Measurements from ENCODE around the gene PPTC7. TPM values are rescaled to one million over a fixed set of nuclear protein-coding genes. Genes with fewer than 3 reads are reported as not detected.

Gene PPTC7
- total RNA-seq, 2 donors from 2014 or later: 11.2 to 21.8 TPM

DNA sequence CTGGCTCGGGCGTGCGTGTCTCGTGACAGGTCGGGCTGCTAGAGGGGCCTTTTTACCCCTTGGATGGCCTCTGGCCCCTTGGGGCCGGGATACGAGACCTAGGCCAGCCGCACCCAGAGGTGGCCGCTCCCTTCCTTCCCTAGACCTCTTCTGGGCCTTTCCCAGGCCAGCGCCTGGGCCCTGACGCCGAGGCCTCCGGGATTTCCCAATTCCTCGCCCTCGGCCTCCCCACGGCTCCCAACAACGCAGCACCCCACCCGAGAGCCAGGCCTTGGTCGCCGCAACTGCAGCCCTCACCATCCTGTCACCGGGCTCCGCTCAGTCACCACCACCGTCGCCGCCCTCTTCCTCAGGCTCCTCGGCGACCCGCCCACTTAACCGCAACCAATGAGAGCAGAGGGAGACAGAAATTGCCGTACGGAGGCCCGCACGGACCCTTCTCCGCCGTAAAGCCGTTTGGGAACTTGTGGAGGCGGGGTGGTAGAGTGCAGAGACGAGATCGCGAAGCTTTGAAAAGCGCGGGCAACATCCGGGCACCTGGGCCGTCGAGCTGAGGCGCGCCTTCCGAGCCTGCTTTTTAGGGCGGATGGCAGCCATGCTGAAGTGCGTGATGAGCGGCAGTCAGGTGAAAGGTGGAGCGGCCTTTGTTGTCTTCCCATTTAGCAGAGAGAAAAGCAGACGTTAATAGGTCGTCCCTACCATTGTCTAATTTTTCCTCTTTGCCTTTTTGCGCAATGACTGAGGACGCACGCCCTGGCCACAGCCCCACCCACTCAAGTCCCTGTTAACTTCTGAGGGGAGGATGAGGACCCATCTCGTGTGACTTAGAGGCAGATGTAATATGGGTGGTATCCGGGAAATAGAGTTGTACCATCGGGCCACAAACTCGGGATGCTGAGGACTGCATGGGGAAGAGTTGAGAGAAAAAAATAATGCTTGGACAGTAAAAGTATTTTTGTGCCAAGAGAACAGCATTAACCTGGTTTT is 81.1 kb downstream of the PPTC7 start, which contains the start of the genes RAD9B and VPS29:
Gene RAD9B, plus strand, starts transcription at position 580 of the 987 bp plus-strand sequence. Its CDS starts 7 bp downstream, at position 587.
Gene VPS29, minus strand, starts transcription at position 360 of the 987 bp plus-strand sequence. Its CDS starts 60 bp downstream, at position 300.
- no peaks in the 10 kb centered on the region for H3K27me3 ChIP-seq (replicated peaks; ENCODE audit: insufficient read depth)
- peak within 1 kb of the TSS; percentile 70 to 93 for H3K4me3 ChIP-seq
- H3K9me3 ChIP-seq: no peaks in the 10 kb centered on the region
- H3K4me1 ChIP-seq (replicated peaks): no peaks in the 10 kb centered on the region
- no peaks in the 10 kb centered on the region for H3K36me3 ChIP-seq
- intact Hi-C loops (cut with DNase I): loop anchor here (5.0 kb wide), 1 partner anchor 35 kb away; the partner anchor contains the start of genes FAM216A and GPN3
- TF ChIP-seq, protein P1, sequence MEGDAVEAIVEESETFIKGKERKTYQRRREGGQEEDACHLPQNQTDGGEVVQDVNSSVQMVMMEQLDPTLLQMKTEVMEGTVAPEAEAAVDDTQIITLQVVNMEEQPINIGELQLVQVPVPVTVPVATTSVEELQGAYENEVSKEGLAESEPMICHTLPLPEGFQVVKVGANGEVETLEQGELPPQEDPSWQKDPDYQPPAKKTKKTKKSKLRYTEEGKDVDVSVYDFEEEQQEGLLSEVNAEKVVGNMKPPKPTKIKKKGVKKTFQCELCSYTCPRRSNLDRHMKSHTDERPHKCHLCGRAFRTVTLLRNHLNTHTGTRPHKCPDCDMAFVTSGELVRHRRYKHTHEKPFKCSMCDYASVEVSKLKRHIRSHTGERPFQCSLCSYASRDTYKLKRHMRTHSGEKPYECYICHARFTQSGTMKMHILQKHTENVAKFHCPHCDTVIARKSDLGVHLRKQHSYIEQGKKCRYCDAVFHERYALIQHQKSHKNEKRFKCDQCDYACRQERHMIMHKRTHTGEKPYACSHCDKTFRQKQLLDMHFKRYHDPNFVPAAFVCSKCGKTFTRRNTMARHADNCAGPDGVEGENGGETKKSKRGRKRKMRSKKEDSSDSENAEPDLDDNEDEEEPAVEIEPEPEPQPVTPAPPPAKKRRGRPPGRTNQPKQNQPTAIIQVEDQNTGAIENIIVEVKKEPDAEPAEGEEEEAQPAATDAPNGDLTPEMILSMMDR (IDR thresholded peaks at IDR 0.05): peak in 2 of 4 experiments; percentile 11 to 21
- TF ChIP-seq POLR2AphosphoS5 (IDR thresholded peaks at IDR 0.05) (peak; percentile 100), POLR2A (IDR thresholded peaks at IDR 0.05) (peak; percentile 92)
- peak within 1 kb of the TSS; percentile 84 to 92 for H3K27ac ChIP-seq
- DNase-seq (ENCODE audit: low spot score): peak; percentile 97
- 7% methylated on average over 59 of the region's 61 CpGs for WGBS

DNA sequence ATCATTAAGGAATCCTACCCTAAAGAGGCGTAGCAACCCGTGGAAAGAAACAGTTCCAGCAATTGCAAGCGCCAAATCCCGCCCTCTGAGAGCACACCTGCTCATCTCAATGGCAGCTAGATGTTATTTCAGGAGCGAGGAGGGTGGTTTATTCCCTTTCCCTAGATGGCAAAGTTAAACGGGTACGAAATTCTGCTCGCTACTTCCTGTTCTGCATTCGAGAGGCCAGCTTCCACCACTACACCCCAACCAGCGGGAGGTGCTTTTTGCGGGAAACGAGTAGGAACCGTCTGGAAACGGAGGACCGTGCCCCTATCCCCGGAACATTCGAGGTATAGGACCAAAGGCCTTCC is 81.7 kb downstream of the PPTC7 start:
- Histone ChIP-seq H3K27ac (peak overlapping the region; percentile 84 to 92), H3K27me3 (replicated peaks; ENCODE audit: insufficient read depth) (no peaks in the 10 kb centered on the region), H3K4me1 (replicated peaks) (no peaks in the 10 kb centered on the region), H3K9me3 (no peaks in the 10 kb centered on the region), H3K4me3 (peak overlapping the region; percentile 70 to 93), H3K36me3 (no peaks in the 10 kb centered on the region)
- DNase-seq (ENCODE audit: low spot score): peak; percentile 49
- WGBS: under 1% methylated on average over 17 of the region's 17 CpGs
- TF ChIP-seq POLR2A (IDR thresholded peaks at IDR 0.05): no peak
- TF ChIP-seq, protein P1 (IDR thresholded peaks at IDR 0.05): no peak
- no peak for TF ChIP-seq POLR2AphosphoS5 (IDR thresholded peaks at IDR 0.05)
- intact Hi-C loops (cut with DNase I): loop anchor here (5.0 kb wide), 1 partner anchor 34 kb away; the partner anchor contains the start of genes FAM216A and GPN3

DNA sequence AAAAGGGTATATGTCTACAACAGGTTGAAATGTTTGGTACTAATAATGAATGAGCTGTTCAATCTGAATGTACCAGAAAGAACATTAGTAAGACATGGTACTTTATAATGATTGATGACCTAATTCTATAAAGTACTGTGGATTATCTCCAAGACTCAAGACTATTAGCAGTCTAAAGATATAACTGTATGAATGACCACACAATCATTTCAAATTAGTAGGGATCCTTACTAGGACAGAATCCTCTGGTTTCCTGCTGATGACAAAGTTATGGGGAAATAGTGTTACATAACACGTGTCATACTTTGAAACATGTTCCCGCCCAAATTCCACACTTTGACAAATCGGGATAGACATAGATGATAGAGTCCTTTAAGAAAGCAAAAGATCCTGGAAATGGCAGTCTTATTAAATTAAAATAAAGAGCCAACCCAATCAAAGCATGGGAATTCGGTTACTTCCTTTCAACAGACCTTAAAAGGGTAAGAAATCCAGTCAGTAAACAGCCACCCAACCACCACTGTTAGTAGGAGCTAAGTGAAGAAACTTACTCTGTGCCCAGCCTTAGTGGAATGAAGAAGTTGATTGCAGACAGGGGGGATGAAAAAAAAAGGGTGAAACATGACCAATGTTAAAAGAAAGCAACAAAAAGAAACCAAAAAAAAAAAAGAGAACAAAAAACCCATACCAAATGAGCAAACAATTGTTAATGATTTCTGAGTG is 84.0 kb downstream of the PPTC7 start:
- Histone ChIP-seq H3K4me1 (replicated peaks) (no peaks in the 10 kb centered on the region), H3K27me3 (replicated peaks; ENCODE audit: insufficient read depth) (no peaks in the 10 kb centered on the region), H3K4me3 (no peak overlapping the region), H3K27ac (no peak overlapping the region), H3K9me3 (no peaks in the 10 kb centered on the region), H3K36me3 (no peaks in the 10 kb centered on the region)
- TF ChIP-seq POLR2AphosphoS5 (IDR thresholded peaks at IDR 0.05): no peak
- TF ChIP-seq POLR2A (IDR thresholded peaks at IDR 0.05): no peak
- TF ChIP-seq, protein P1 (IDR thresholded peaks at IDR 0.05): no peak
- WGBS: 69% methylated on average over 4 of the region's 4 CpGs
- DNase-seq (ENCODE audit: low spot score): no peak
- intact Hi-C loops (cut with DNase I): no loop called here

Small RNA genes within 50 kb of the gene (small RNA-seq; reads per million reads assigned to genes)
- gene RF00278: 0 reads per million in 2 donors
- 0 reads per million in 2 donors for gene RN7SL387P

Other genes starting within 250 kb of the PPTC7 start
- 10 to 100 TPM; 60.2 to 65.8 TPM for gene ANAPC7, start 179.6 kb downstream of the PPTC7 start, total RNA-seq
- gene ARPC3, start 133.0 kb downstream of the PPTC7 start, total RNA-seq: 100 to 1,000 TPM; 293 to 338 TPM
- 10 to 100 TPM; 28.4 to 40.2 TPM for gene GPN3, start 115.1 kb downstream of the PPTC7 start, total RNA-seq
- gene FAM216A, start 114.5 kb downstream of the PPTC7 start, total RNA-seq: 10 to 100 TPM in 1 of 2 donors, 1 to 10 TPM in 1; 3.6 to 11.5 TPM
- 10 to 100 TPM; 60.5 to 89.8 TPM for gene VPS29, start 81.2 kb downstream of the PPTC7 start, total RNA-seq
- 1 to 10 TPM in 1 of 2 donors, under 1 TPM in 1; 0.41 to 5.1 TPM for gene RAD9B, start 81.0 kb downstream of the PPTC7 start, total RNA-seq
- 10 to 100 TPM; 45.5 to 68.7 TPM for gene TCTN1, start 30.8 kb upstream of the PPTC7 start, total RNA-seq
- 10 to 100 TPM in 1 of 2 donors, 1 to 10 TPM in 1; 5.4 to 11.2 TPM for gene HVCN1, start 105.8 kb upstream of the PPTC7 start, total RNA-seq
- gene PPP1CC, start 159.6 kb upstream of the PPTC7 start, total RNA-seq: 100 to 1,000 TPM in 1 of 2 donors, 10 to 100 TPM in 1; 92.9 to 103 TPM